ENCODE data around the gene ZNF223.

ZNF223 gene

DNA sequence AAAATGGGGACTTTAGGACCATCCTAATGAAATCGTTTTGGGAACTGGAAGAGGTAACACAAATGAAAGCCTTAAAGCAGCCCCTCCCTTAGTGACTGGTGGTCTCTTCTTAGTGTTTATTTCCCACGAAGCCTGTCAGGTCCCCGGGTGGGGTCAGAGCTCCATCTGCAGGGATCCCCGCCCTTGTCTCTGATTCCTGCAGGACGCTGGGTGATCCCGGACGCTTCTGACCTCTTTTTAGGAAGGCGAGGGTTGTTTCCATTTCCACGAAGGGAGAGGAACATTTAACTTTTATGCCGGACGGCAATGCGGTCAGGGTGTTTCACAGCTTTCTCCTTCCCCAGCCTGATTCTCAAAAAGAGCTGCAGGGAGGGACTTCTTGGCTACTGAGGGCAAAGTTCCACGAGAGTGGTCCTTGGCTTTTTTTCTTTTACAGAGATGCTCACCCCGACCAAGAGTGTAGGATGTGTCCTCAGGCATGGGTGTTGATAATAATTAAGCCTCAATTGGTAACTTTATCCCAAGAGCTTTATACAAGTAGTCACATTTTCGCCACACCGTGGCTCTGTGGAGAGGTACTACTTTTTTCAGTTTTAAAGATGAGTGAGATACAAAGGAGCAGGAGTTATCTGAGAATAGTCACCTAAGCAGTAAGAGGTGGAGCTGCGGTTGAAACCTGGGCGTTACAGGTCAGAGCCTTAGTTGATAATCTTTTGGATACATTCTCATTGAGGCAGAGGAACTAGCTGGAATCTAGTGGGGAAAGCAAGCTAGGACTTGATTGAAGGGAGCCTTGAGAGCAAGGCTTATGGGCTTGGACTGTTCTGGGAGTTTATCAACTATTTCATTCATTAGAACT is 20.9 kb downstream of the ZNF223 start:
- no peak for DNase-seq

DNA sequence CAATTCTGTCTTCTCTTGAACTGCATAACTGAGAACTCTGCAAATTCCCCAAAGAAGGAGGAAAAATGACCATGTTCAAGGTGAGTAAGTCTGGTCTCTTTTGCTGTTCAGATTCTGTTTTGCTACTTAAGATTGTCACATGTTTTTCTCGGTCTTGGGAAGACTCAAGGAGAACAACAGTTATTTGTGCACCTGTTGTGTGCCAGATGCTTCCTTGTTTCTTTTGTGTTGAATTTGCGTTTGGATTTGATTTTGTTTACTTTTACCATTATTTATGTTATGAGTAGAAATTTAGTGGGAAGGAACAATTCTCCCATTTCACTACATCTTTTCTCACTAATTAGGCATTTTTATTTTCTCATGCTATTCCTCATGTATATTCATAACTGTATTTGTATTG is 24.5 kb downstream of the ZNF223 start:
- no peak for DNase-seq

DNA sequence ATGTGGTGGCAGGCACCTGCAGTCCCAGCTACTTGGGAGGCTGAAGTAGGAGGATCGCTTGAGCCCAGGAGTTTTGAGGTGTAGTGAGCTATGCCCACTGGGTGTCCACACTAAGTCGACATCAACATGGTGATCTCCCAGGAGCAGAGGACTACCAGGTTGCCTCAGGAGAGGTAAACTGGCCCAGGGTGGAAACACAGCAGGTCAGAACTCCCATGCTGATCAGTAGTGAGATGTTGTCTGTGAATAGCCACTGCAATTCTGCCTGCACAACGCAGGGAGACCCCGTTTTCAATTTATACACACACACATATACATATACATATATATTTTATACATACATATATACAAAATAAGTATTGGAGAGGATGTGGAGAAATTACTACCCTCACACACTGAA is 40.3 kb downstream of the ZNF223 start:
- no peak for DNase-seq

DNA sequence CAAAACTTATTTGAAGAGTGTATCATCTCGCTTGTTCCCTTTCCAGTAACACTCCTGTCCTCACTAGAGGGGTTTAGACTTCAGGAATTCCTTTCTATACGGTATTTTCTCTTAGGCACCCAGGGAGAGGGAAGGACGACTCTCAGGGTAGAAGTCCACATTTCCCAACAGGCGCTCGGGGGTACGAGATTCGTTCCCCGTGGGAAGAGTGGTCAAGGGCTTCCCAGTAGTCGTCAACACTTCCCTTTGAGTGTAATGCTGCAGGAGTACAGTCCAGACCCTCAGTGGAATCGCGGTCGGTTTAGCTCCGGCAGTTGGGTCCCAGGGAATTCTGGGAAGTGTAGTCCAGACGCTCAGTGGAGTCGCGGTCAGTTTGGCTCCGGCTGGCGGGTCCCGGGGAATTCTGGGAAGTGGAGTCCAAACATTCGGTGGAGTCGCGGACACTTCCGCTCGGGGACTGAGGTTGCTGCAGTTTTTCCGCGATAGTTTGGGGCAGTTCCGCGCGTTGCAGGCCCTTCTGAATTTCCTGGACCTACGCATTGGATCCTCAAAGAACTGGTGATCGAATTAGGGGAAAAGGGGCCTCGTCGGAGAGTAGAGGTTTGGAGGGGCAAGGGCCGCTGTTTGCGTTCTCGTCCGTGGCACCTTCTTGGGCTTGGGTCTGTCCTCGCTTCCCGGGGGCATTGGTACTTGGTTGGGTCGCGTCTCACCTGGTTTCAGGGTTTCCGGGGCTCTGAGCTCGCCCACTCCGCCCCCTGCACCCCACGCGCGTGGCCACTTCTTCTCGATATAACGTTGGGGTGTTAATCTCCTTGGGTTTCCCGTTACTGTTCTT is 42.3 kb downstream of the ZNF223 start, which contains the start of gene ZNF224:
Gene ZNF224 (plus strand): TSS at position 431 of the 835 bp plus-strand sequence. CDS start 3,513 bp downstream, outside the sequence.
- peak; percentile 88 to 92 for DNase-seq

DNA sequence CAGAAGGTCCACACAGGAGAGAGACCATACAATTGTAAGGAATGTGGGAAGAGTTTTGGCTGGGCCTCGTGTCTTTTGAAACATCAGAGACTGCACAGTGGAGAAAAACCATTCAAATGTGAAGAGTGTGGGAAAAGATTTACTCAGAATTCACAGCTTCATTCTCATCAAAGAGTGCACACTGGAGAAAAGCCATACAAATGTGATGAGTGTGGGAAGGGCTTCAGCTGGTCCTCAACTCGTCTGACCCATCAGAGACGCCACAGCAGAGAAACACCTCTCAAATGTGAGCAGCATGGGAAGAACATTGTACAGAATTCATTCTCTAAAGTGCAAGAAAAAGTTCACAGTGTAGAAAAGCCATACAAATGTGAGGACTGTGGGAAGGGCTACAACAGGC is 55.9 kb downstream of the ZNF223 start:
- DNase-seq, result no peak

DNA sequence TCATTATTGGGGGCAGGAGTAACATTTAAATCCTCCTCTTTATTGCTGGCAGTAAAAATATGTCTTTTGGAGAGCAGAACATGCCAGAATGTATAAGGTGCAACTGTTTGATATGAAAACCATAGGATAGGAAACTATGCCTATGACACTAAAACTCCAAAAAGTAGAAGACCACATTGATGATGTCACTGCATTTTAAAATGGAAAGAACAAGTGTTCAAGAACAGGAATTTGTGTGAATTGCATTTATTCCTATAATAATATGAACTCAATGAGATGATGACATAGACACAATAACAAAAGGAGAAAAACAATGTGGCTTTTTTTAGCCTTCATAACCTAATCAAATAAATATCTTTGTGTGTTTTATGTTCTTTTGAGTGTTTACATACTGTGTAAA is 57.6 kb downstream of the ZNF223 start:
- no peak for DNase-seq

DNA sequence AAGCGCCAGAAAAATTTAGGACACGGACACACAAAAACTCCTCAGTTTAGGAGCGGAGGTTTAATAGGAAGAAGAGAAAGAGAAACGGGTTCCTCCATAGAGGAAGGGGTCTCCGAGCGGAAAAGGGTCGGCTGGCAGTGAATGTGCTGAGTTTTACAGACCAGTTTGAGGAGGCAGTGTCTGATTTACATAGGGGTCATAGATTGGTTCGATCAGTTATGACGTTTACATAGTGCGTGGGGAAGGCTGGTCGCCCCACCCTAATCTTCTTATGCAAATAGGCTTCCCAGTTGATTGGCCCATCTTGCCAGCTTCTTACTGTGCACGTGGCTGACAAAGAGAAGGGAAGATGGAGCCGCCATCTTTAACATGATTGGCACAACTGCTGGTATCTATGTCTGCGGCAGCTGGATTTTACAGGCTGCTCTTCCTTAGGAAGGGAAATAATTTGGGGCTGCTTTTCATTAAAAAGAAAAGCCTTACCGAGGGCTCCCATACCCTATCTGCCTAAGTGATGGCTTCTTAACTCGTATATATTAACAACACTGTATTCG is 60.2 kb downstream of the ZNF223 start:
- peak in 1 of 2 donors; percentile 1 for DNase-seq

DNA sequence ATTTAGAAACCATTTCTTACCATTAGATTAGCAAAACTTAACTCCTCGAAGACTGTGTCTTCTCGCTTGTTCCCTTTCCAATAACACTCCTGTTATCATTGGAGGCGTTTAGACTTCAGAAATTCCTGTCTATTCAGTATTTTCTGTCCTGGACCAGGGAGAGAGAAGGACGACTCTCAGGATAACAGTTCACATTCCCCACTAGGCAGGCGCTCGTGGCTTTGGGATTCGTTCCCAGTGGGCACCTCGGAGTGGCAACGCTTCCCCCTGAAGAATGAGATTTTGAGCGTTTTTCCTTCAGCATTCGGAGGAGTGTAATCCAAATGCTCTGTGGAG is 60.9 kb downstream of the ZNF223 start:
- DNase-seq, result no peak

DNA sequence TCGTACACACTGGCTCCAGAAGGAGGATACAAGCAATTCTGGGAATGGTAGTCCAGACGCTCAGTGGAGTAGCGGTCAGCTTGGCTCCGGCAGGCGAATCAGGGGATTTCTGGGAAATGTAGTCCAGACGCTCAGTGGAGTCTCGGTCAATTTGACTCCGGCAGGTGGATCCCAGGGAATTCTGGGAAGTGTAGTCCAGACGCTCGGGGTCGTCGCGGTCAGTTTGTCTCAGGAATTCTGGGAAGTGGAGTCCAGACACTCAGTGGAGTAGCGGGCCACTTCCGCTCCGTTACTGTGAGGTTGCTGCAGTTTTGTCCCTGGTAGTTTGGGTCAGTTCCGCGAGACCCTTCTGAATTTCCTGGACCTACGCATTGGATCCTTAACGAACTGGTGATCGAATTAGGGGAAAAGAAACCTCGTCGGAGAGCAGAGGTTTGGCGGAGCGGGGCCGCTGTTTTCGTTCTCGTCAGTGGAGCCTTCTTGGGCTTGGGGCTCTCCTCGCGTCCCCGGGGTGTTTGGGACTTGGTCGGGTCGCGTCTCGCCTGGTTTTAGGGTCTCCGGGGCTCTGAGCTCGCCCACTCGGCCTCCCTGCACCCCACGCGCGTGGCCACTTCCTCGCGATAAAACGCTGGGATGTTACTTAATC is 61.4 kb downstream of the ZNF223 start, which contains the start of gene ZNF225:
Gene ZNF225 (plus strand): TSS at position 262 of the 646 bp plus-strand sequence. CDS start 2,429 bp downstream, outside the sequence.
- DNase-seq, result peak; percentile 97 to 100

DNA sequence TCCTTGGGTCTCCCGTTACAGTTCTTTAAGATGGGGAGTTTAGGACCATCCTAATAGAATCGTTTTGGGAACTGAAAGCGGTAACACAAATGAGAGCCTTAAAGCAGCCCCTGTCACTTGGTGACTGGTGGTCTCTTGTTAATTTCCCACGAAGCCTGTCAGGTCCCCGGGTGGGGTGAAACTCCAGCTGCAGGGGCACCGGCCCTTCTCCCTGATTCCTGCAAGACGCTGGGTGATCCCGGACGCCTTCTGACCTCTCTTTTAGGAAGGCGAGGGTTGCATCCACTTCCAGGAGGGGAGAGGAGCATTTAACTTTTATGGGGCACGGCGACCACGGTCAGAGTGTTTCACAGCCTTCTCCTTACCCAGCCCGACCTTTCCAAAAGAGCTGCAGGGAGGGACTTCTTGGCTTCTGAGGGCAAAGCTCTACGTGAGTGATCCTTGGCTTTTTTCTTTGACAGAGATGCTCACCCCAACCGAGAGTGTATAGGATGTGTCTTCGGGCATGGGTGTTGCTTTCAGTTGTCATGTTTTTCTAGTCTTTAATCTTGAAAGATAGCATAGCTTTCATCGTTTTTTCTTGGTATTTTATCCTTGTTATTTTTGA is 62.1 kb downstream of the ZNF223 start:
- DNase-seq, result no peak
